ENCODE measurements around the gene SSR1. TPM values are rescaled to one million over a fixed set of nuclear protein-coding genes. Genes with fewer than 3 reads are reported as not detected.
"Not testable (repeated sequence)": the region's sequence is repeated elsewhere in the genome, so short reads cannot be mapped to it uniquely, and the experiment has no call there.

The SSR1 gene
- total RNA-seq, 1 donor from 2014 or later: 132 TPM

GRCh38 chr6:7269816-7270215 lies 43.2 kb downstream of the SSR1 start:
- H3K4me1 Mint-ChIP-seq (ENCODE audit: unreplicated experiment): peaks cover 3% of the 10 kb centered on the region
- TF ChIP-seq CTCF (IDR thresholded peaks at IDR 0.05; ENCODE audit: unreplicated experiment): no peak
- H3K9me3 Mint-ChIP-seq (ENCODE audit: unreplicated experiment): no peaks in the 10 kb centered on the region
- H3K27ac Mint-ChIP-seq (ENCODE audit: unreplicated experiment): no peak overlapping the region
- H3K36me3 Mint-ChIP-seq (ENCODE audit: low read depth, unreplicated experiment): peaks cover 4% of the 10 kb centered on the region
- peaks cover 5% of the 10 kb centered on the region for H3K27me3 Mint-ChIP-seq (ENCODE audit: unreplicated experiment)
- H3K4me3 Mint-ChIP-seq (ENCODE audit: unreplicated experiment): no peak overlapping the region
- no peak for DNase-seq (ENCODE audit: low spot score)

GRCh38 chr6:7268816-7269555 lies 44.0 kb downstream of the SSR1 start:
- TF ChIP-seq CTCF (IDR thresholded peaks at IDR 0.05; ENCODE audit: unreplicated experiment): no peak
- Mint-ChIP-seq H3K4me1 (ENCODE audit: unreplicated experiment) (peaks cover 3% of the 10 kb centered on the region), H3K4me3 (ENCODE audit: unreplicated experiment) (no peak overlapping the region), H3K27me3 (ENCODE audit: unreplicated experiment) (peaks cover 5% of the 10 kb centered on the region), H3K27ac (ENCODE audit: unreplicated experiment) (no peak overlapping the region), H3K36me3 (ENCODE audit: low read depth, unreplicated experiment) (peaks cover 4% of the 10 kb centered on the region), H3K9me3 (ENCODE audit: unreplicated experiment) (no peaks in the 10 kb centered on the region)
- DNase-seq (ENCODE audit: low spot score): no peak

- peaks cover 3% of the 10 kb centered on the region for H3K4me1 Mint-ChIP-seq (ENCODE audit: unreplicated experiment)
- peaks cover 5% of the 10 kb centered on the region for H3K27me3 Mint-ChIP-seq (ENCODE audit: unreplicated experiment)
- no peak for TF ChIP-seq CTCF (IDR thresholded peaks at IDR 0.05; ENCODE audit: unreplicated experiment)
- DNase-seq (ENCODE audit: low spot score): no peak
- peaks cover 4% of the 10 kb centered on the region for H3K36me3 Mint-ChIP-seq (ENCODE audit: low read depth, unreplicated experiment)
- H3K9me3 Mint-ChIP-seq (ENCODE audit: unreplicated experiment): no peaks in the 10 kb centered on the region
- no peak overlapping the region for H3K4me3 Mint-ChIP-seq (ENCODE audit: unreplicated experiment)
- H3K27ac Mint-ChIP-seq (ENCODE audit: unreplicated experiment): no peak overlapping the region
Measured at GRCh38 chr6:7268362-7268761, 44.6 kb downstream of the SSR1 start.

- no peak overlapping the region for H3K27ac Mint-ChIP-seq (ENCODE audit: unreplicated experiment)
- H3K4me3 Mint-ChIP-seq (ENCODE audit: unreplicated experiment): no peak overlapping the region
- H3K9me3 Mint-ChIP-seq (ENCODE audit: unreplicated experiment): no peaks in the 10 kb centered on the region
- DNase-seq (ENCODE audit: low spot score): no peak
- H3K4me1 Mint-ChIP-seq (ENCODE audit: unreplicated experiment): peaks cover 3% of the 10 kb centered on the region
- H3K27me3 Mint-ChIP-seq (ENCODE audit: unreplicated experiment): peaks cover 6% of the 10 kb centered on the region
- H3K36me3 Mint-ChIP-seq (ENCODE audit: low read depth, unreplicated experiment): peaks cover 4% of the 10 kb centered on the region
- no peak for TF ChIP-seq CTCF (IDR thresholded peaks at IDR 0.05; ENCODE audit: unreplicated experiment)
Measured at GRCh38 chr6:7267466-7268091, 45.4 kb downstream of the SSR1 start.

- H3K4me1 Mint-ChIP-seq (ENCODE audit: unreplicated experiment): peaks cover 3% of the 10 kb centered on the region
- peaks cover 4% of the 10 kb centered on the region for H3K36me3 Mint-ChIP-seq (ENCODE audit: low read depth, unreplicated experiment)
- no peak overlapping the region for H3K4me3 Mint-ChIP-seq (ENCODE audit: unreplicated experiment)
- peaks cover 10% of the 10 kb centered on the region for H3K27me3 Mint-ChIP-seq (ENCODE audit: unreplicated experiment)
- no peak overlapping the region for H3K27ac Mint-ChIP-seq (ENCODE audit: unreplicated experiment)
- no peak for DNase-seq (ENCODE audit: low spot score)
- no peaks in the 10 kb centered on the region for H3K9me3 Mint-ChIP-seq (ENCODE audit: unreplicated experiment)
- no peak for TF ChIP-seq CTCF (IDR thresholded peaks at IDR 0.05; ENCODE audit: unreplicated experiment)
Measured at GRCh38 chr6:7267071-7267465, 45.9 kb downstream of the SSR1 start.

GRCh38 chr6:7265385-7265726 lies 47.6 kb downstream of the SSR1 start:
- not testable (repeated sequence) for H3K36me3 Mint-ChIP-seq (ENCODE audit: low read depth, unreplicated experiment); H3K4me3 Mint-ChIP-seq (ENCODE audit: unreplicated experiment); H3K4me1 Mint-ChIP-seq (ENCODE audit: unreplicated experiment); DNase-seq (ENCODE audit: low spot score); H3K27me3 Mint-ChIP-seq (ENCODE audit: unreplicated experiment); H3K9me3 Mint-ChIP-seq (ENCODE audit: unreplicated experiment); H3K27ac Mint-ChIP-seq (ENCODE audit: unreplicated experiment)

All from endothelial cell (in vitro differentiated cells).